ENCODE measurements around the gene TUBGCP6.

The TUBGCP6 gene

GRCh38 chr22:50189184-50189848 lies 55.5 kb downstream of the TUBGCP6 start:
- Histone ChIP-seq H3K4me3 (ENCODE audit: extremely low read depth, insufficient read depth, low read length, poor library complexity, severe bottlenecking) (no peak overlapping the region), H3K27ac (ENCODE audit: low read depth, low read length, severe bottlenecking) (no peak overlapping the region), H3K4me1 (ENCODE audit: control insufficient read depth, insufficient read depth, low read length, poor library complexity, severe bottlenecking) (peaks cover 11% of the 10 kb centered on the region), H3K36me3 (ENCODE audit: control insufficient read depth, insufficient read depth, low read length) (peaks cover 31% of the 10 kb centered on the region), H3K9me3 (ENCODE audit: control insufficient read depth, low read length) (no peaks in the 10 kb centered on the region)
- WGBS, 2 experiments (ENCODE audit: insufficient coverage in 2 of 2) = 97 to 98% methylated on average over 16 to 20 of the region's 20 CpGs

DNA sequence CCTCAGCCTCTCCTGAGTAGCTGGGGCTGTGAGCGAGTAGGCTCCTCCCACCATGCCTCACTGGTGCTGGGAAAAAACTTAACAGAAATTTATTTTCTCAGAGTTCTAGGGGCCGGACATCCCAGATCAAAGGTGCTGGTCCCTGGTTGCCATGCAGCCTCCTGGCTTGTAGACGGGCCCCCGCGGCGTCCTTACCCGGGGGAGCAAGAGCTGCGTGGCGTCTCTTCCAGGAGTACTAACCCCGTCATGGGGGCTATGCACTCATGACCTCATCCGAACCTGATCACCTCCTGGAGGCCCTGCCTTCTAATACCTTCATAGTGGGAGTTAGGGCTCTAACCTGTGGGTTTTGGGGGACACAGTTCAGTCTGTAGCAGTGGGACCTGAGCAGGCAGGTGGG lies 56.5 kb downstream of the TUBGCP6 start:
- Histone ChIP-seq H3K4me1 (ENCODE audit: control insufficient read depth, insufficient read depth, low read length, poor library complexity, severe bottlenecking) (peaks cover 12% of the 10 kb centered on the region), H3K4me3 (ENCODE audit: extremely low read depth, insufficient read depth, low read length, poor library complexity, severe bottlenecking) (no peak overlapping the region)

DNA sequence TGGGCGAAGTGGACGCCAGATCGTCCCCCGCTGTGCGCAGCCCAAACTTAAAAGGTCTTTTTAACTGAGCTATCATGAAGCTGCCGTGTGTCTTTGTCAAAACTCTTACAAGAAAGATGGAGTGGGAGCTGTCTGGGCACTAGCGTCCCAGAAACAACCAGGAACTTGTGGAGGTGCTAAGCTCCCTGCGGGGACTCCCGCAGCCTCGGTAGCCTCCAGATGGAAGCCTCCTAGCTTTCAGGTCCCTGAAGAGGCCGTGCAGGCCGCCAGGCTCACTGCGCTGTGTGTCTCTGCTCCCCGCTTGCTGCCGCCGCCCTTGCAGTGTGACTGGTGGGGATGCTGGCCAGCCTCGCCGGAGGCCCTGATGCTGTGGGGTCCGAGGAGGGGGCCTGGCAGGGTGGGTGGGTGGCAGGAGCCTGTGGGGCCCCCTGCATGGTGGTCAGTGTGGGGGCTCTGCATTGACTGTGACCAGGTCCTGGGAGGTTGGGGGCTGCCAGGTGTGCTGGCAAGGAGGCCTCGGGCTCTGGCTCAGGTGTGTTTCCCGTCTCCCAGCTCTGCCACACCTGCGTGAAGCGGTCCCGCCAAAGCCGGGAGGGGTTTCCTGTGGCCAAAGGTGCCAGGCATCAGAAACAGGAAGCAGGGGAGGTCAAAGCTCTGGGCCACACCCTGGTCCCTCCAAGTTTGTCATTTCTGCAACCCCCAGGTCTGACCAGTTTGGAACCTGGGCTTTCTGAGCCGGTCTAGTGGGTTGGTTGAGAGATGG lies 57.9 kb downstream of the TUBGCP6 start:
- whole genome bisulfite sequencing, 2 experiments (ENCODE audit: insufficient coverage in 2 of 2) = 44 to 54% methylated on average over 22 to 24 of the region's 26 CpGs
- Histone ChIP-seq H3K4me3 (ENCODE audit: extremely low read depth, insufficient read depth, low read length, poor library complexity, severe bottlenecking) (peak overlapping the region; percentile 81), H3K27ac (ENCODE audit: low read depth, low read length, severe bottlenecking) (no peak overlapping the region), H3K9me3 (ENCODE audit: control insufficient read depth, low read length) (no peaks in the 10 kb centered on the region), H3K36me3 (ENCODE audit: control insufficient read depth, insufficient read depth, low read length) (peaks cover 27% of the 10 kb centered on the region), H3K4me1 (ENCODE audit: control insufficient read depth, insufficient read depth, low read length, poor library complexity, severe bottlenecking) (peaks cover 12% of the 10 kb centered on the region)

More for the DNA sequence above, 56.5 kb downstream of the TUBGCP6 start:
- H3K36me3 ChIP-seq (ENCODE audit: control insufficient read depth, insufficient read depth, low read length) = peaks cover 28% of the 10 kb centered on the region
- no peak overlapping the region for H3K27ac ChIP-seq (ENCODE audit: low read depth, low read length, severe bottlenecking)
- H3K9me3 ChIP-seq (ENCODE audit: control insufficient read depth, low read length) = no peaks in the 10 kb centered on the region
- WGBS, 2 experiments (ENCODE audit: insufficient coverage in 2 of 2) = 97 to 98% methylated on average over 6 to 11 of the region's 11 CpGs

DNA sequence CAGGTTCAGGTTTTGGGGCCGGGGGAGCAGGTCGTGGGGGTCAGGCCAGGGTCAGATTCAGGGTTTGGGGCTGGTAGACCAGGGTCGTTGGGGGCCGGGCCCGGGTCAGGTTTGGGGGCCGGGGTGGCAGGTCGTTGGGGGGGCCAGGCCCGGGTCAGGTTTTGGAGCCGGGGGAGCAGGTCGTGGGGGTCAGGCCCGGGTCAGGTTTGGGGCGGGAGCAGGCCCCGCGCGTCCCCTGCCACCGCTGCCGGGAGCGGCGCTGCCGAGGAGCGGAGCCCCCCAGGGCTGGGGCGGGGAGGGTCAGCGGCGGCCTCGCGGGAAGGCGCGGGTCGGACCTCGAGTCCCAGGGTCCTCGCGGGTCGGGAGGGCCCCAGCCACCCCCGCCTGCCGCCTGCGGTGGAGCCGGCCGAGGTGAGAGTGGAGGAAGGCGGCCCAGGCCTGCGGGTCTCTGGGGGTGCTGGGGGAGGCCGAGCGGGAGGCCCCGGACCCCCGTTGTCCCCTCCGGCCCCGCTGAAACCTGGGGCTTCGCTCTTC lies 58.6 kb downstream of the TUBGCP6 start:
- Histone ChIP-seq H3K4me1 (ENCODE audit: control insufficient read depth, insufficient read depth, low read length, poor library complexity, severe bottlenecking) (peaks cover 12% of the 10 kb centered on the region), H3K36me3 (ENCODE audit: control insufficient read depth, insufficient read depth, low read length) (peaks cover 21% of the 10 kb centered on the region), H3K27ac (ENCODE audit: low read depth, low read length, severe bottlenecking) (no peak overlapping the region), H3K9me3 (ENCODE audit: control insufficient read depth, low read length) (no peaks in the 10 kb centered on the region), H3K4me3 (ENCODE audit: extremely low read depth, insufficient read depth, low read length, poor library complexity, severe bottlenecking) (peak overlapping the region; percentile 81)
- 1% methylated on average over 25 to 37 of the region's 47 CpGs for WGBS, 2 experiments (ENCODE audit: insufficient coverage in 2 of 2)

DNA sequence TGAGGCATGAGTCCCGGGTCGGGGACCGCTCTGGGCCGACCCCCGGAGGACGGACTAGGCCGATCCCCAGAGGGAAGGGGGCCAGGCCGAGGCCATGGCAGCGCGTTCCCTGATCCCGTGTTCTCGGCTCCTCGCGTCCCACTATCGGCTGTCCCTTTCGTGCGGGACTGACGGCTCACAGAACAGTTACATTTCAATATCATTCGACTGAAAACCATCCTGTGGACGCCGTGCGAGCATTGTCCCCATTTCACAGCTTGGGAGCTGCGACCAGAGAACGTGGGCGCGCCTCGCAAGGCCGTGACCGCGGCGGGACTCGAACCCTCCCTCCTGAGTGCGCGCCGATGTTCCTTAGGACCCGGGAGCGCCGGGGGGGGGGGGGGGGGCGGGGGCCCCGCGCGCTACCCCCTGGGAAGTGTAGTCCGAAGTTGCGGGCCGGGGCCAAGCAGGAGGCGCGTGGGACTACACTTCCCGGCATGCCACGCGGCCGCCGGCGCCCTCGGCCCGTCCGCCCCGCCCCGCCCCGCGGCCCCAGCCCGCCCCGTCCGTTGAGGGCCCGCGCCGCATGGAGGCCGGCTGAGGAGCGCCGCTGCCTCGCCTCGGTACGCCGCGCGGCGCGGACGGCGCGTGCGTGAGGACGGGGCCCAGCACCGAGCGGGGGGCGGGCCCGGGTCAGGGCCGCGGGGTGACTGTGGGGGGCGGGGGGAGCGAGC lies 59.3 kb downstream of the TUBGCP6 start, which contains the start of gene TRABD:
TSS of gene TRABD (plus strand) at position 539 of the 713 bp plus-strand sequence. CDS start 7,148 bp downstream, outside the sequence.
- H3K4me3 ChIP-seq (ENCODE audit: extremely low read depth, insufficient read depth, low read length, poor library complexity, severe bottlenecking) = peak within 1 kb of the TSS; percentile 81
- peaks cover 19% of the 10 kb centered on the region for H3K36me3 ChIP-seq (ENCODE audit: control insufficient read depth, insufficient read depth, low read length)
- 13 to 33% methylated on average over 22 to 33 of the region's 90 CpGs for WGBS, 2 experiments (ENCODE audit: insufficient coverage in 2 of 2)
- H3K27ac ChIP-seq (ENCODE audit: low read depth, low read length, severe bottlenecking) = no peak within 1 kb of the TSS
- peaks cover 11% of the 10 kb centered on the region for H3K4me1 ChIP-seq (ENCODE audit: control insufficient read depth, insufficient read depth, low read length, poor library complexity, severe bottlenecking)
- H3K9me3 ChIP-seq (ENCODE audit: control insufficient read depth, low read length) = no peaks in the 10 kb centered on the region

GRCh38 chr22:50184902-50185374 lies 59.9 kb downstream of the TUBGCP6 start:
- Histone ChIP-seq H3K4me1 (ENCODE audit: control insufficient read depth, insufficient read depth, low read length, poor library complexity, severe bottlenecking) (peaks cover 8% of the 10 kb centered on the region), H3K4me3 (ENCODE audit: extremely low read depth, insufficient read depth, low read length, poor library complexity, severe bottlenecking) (peak overlapping the region; percentile 31), H3K36me3 (ENCODE audit: control insufficient read depth, insufficient read depth, low read length) (peaks cover 15% of the 10 kb centered on the region), H3K27ac (ENCODE audit: low read depth, low read length, severe bottlenecking) (no peak overlapping the region), H3K9me3 (ENCODE audit: control insufficient read depth, low read length) (no peaks in the 10 kb centered on the region)
- 53 to 55% methylated on average over 45 to 63 of the region's 63 CpGs for WGBS, 2 experiments (ENCODE audit: insufficient coverage in 2 of 2)

GRCh38 chr22:50184004-50184901 lies 60.6 kb downstream of the TUBGCP6 start:
- peaks cover 8% of the 10 kb centered on the region for H3K4me1 ChIP-seq (ENCODE audit: control insufficient read depth, insufficient read depth, low read length, poor library complexity, severe bottlenecking)
- H3K9me3 ChIP-seq (ENCODE audit: control insufficient read depth, low read length) = no peaks in the 10 kb centered on the region
- WGBS, 2 experiments (ENCODE audit: insufficient coverage in 2 of 2) = 70 to 77% methylated on average over 24 to 31 of the region's 32 CpGs

DNA sequence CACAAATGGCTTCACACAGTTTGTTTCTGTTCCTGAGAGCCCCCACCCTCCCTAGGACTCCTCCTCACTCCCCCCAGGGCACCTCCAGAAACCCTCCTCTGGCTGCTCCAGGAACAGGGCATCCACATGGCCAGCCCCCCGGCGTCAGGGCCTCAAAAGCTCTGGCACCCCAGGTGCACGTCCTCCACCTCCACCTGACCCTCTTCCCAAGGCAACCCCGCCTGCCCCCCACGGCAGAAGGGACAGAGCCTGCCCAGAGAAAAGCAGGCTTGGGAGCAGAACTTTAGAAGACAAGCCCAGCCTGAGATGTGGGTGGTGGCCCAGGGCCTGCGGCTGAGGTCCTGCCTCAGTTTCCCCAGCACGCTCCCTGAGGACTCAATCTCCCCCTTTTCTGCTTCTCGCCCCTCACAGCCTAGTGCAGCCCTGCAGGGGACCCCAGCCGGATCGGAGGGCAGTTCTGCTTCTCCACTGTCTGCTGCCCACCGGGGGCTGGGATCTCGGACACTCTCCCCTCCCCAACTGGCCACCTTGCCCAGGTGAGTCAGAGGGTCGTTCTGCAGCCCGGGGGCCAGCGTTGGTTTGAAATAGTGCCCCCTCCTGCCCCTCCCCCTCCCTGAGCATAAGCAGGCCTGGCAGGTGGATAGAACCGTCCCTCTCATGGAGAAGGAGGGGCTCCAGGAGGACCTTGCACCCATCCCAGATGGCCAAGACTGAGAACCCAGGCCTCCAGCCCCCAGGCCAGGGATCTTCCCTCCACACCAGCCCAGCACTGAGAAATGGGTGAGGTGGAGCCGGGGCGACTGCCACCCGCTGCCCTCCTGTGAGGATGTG lies 61.5 kb downstream of the TUBGCP6 start:
- 93 to 97% methylated on average over 9 to 18 of the region's 19 CpGs for WGBS, 2 experiments (ENCODE audit: insufficient coverage in 2 of 2)
- Histone ChIP-seq H3K4me3 (ENCODE audit: extremely low read depth, insufficient read depth, low read length, poor library complexity, severe bottlenecking) (no peak overlapping the region), H3K36me3 (ENCODE audit: control insufficient read depth, insufficient read depth, low read length) (peaks cover 4% of the 10 kb centered on the region), H3K4me1 (ENCODE audit: control insufficient read depth, insufficient read depth, low read length, poor library complexity, severe bottlenecking) (peaks cover 11% of the 10 kb centered on the region), H3K27ac (ENCODE audit: low read depth, low read length, severe bottlenecking) (no peak overlapping the region), H3K9me3 (ENCODE audit: control insufficient read depth, low read length) (no peaks in the 10 kb centered on the region)

More at GRCh38 chr22:50184004-50184901, 60.6 kb downstream of the TUBGCP6 start:
- no peak overlapping the region for H3K27ac ChIP-seq (ENCODE audit: low read depth, low read length, severe bottlenecking)
- H3K36me3 ChIP-seq (ENCODE audit: control insufficient read depth, insufficient read depth, low read length) = peaks cover 11% of the 10 kb centered on the region
- H3K4me3 ChIP-seq (ENCODE audit: extremely low read depth, insufficient read depth, low read length, poor library complexity, severe bottlenecking) = peak overlapping the region; percentile 1

All from mesodermal cell (in vitro differentiated cells).